H9 (cell line): Measurements from ENCODE around the gene FAM89B. TPM values are rescaled to one million over a fixed set of nuclear protein-coding genes. Genes with fewer than 3 reads are reported as not detected.
A peak's percentile ranks its signal among the peaks of the same experiment; 100 is the strongest.

Source experiments
- DNase-seq: peaks from one replicate; pipeline ENCODE4 v3.0.0-alpha.2; 2017
- H2AFZ ChIP-seq: one replicate; pipeline ENCODE4 v1.6.1; 2013; ENCODE audit warnings: mild to moderate bottlenecking, low read length, control low read depth, moderate library complexity
- H2AK5ac ChIP-seq: 2 replicates; pipeline ENCODE4 v1.6.1; 2013; ENCODE audit warnings: low read length, control low read depth, mixed read lengths; ENCODE audit not compliant: insufficient read length
- H2BK120ac ChIP-seq: one replicate; pipeline ENCODE4 v1.6.1; 2013; ENCODE audit warnings: low read depth, mild to moderate bottlenecking, low read length, control low read depth, inconsistent platforms; ENCODE audit not compliant: poor library complexity, severe bottlenecking
- H2BK12ac ChIP-seq: 2 replicates; pipeline ENCODE4 v1.6.1; 2013; ENCODE audit warnings: low read length, control low read depth, mixed read lengths, low read depth; ENCODE audit not compliant: insufficient read length
- H2BK15ac ChIP-seq: 2 replicates; pipeline ENCODE4 v1.6.1; 2013; ENCODE audit warnings: low read depth, low read length, control low read depth
- H2BK20ac ChIP-seq: one replicate; pipeline ENCODE4 v1.6.1; 2013; ENCODE audit warnings: low read depth, mild to moderate bottlenecking, low read length, control low read depth, inconsistent platforms; ENCODE audit not compliant: poor library complexity, severe bottlenecking
- H2BK5ac ChIP-seq: 2 replicates; pipeline ENCODE4 v1.6.1; 2013; ENCODE audit warnings: low read length, control low read depth, mixed read lengths; ENCODE audit not compliant: insufficient read length
- H3K14ac ChIP-seq: 2 replicates; pipeline ENCODE4 v1.6.1; 2013; ENCODE audit warnings: low read length, control low read depth; ENCODE audit not compliant: insufficient read depth
- H3K18ac ChIP-seq: 2 replicates; pipeline ENCODE4 v1.6.1; 2013; ENCODE audit warnings: low read depth, mild to moderate bottlenecking, mixed read lengths, low read length, control low read depth; ENCODE audit not compliant: insufficient read length
- H3K23ac ChIP-seq: 2 replicates; pipeline ENCODE4 v1.6.1; 2013; ENCODE audit warnings: low read length, control low read depth, mixed read lengths, low read depth; ENCODE audit not compliant: insufficient read length
- H3K23me2 ChIP-seq: 2 replicates; pipeline ENCODE4 v1.6.1; 2013; ENCODE audit warnings: low read depth, mild to moderate bottlenecking, mixed read lengths, low read length, control low read depth; ENCODE audit not compliant: insufficient read length, poor library complexity, severe bottlenecking
- H3K27ac ChIP-seq: 2 replicates; pipeline ENCODE4 v1.5.1; 2013; ENCODE audit warnings: low read length, control low read depth, mixed read lengths, low read depth; ENCODE audit not compliant: insufficient read length
- H3K27me3 ChIP-seq: 2 replicates; pipeline ENCODE4 v1.6.1; 2013; ENCODE audit warnings: low read length, control low read depth, inconsistent platforms; ENCODE audit not compliant: insufficient read depth
- H3K4ac ChIP-seq: 2 replicates; pipeline ENCODE4 v1.6.1; 2013; ENCODE audit warnings: low read depth, mild to moderate bottlenecking, control low read depth, inconsistent platforms, low read length, moderate library complexity
- H3K4me1 ChIP-seq: 2 replicates; pipeline ENCODE4 v1.6.1; 2013; ENCODE audit warnings: low read length, control low read depth, inconsistent platforms; ENCODE audit not compliant: insufficient read depth
- H3K4me2 ChIP-seq: 2 replicates; pipeline ENCODE4 v1.6.1; 2013; ENCODE audit warnings: low read length, control low read depth, mixed read lengths; ENCODE audit not compliant: insufficient read length, insufficient read depth
- H3K56ac ChIP-seq: 2 replicates; pipeline ENCODE4 v1.6.1; 2013; ENCODE audit warnings: low read depth, mild to moderate bottlenecking, mixed read lengths, low read length, control low read depth; ENCODE audit not compliant: insufficient read length
- H3K79me1 ChIP-seq: 2 replicates; pipeline ENCODE4 v1.6.1; 2013; ENCODE audit warnings: low read depth, mild to moderate bottlenecking, moderate library complexity, low read length, control low read depth, inconsistent platforms; ENCODE audit not compliant: insufficient read depth, poor library complexity, severe bottlenecking
- H3K79me2 ChIP-seq: 2 replicates; pipeline ENCODE4 v1.6.1; 2013; ENCODE audit warnings: low read length, control low read depth, inconsistent platforms; ENCODE audit not compliant: insufficient read depth
- H3K9ac ChIP-seq: 2 replicates; pipeline ENCODE4 v1.6.1; 2013; ENCODE audit warnings: low read length, control low read depth, mixed read lengths; ENCODE audit not compliant: insufficient read length; ENCODE audit errors: extremely low read depth
- H3K9me3 ChIP-seq: one replicate; pipeline ENCODE4 v1.6.1; 2013; ENCODE audit warnings: low read depth, low read length, inconsistent platforms; ENCODE audit not compliant: control insufficient read depth
- H3T11ph ChIP-seq: one replicate; pipeline ENCODE4 v1.6.1; 2013; ENCODE audit warnings: mild to moderate bottlenecking, low read length, control low read depth, inconsistent platforms
- H4K20me1 ChIP-seq: one replicate; pipeline ENCODE4 v1.6.1; 2013; ENCODE audit not compliant: control insufficient read depth, insufficient read length, insufficient read depth
- H4K5ac ChIP-seq: 2 replicates; pipeline ENCODE4 v1.6.1; 2013; ENCODE audit warnings: low read depth, mild to moderate bottlenecking, mixed read lengths, low read length, control low read depth; ENCODE audit not compliant: insufficient read length
- H4K8ac ChIP-seq: replicated peaks from 2 replicates; pipeline ENCODE4 v1.6.1; 2013; ENCODE audit warnings: low read length, control low read depth, mixed read lengths, low read depth; ENCODE audit not compliant: insufficient read length
- H4K91ac ChIP-seq: 2 replicates; pipeline ENCODE4 v1.6.1; 2013; ENCODE audit warnings: low read depth, mild to moderate bottlenecking, moderate library complexity, mixed read lengths, low read length, control low read depth; ENCODE audit not compliant: insufficient read length
- H3K27ac Mint-ChIP-seq, 3 experiments: 2 replicates in 2 of 3; 3 replicates in 1 of 3; pipeline ENCODE4 v1.8.0; 2020 to 2021; ENCODE audit warnings: mixed read lengths in 3 of 3, mild to moderate bottlenecking in 1 of 3, moderate library complexity in 1 of 3
- H3K27me3 Mint-ChIP-seq: 2 replicates; pipeline ENCODE4 v1.8.0; 2021; ENCODE audit warnings: low read depth, mild to moderate bottlenecking, moderate library complexity, mixed read lengths
- H3K36me3 Mint-ChIP-seq, 3 experiments: 2 replicates in 2 of 3; 3 replicates in 1 of 3; pipeline ENCODE4 v1.8.0; 2020 to 2021; ENCODE audit warnings: low read depth in 3 of 3, mixed read lengths in 3 of 3; ENCODE audit not compliant: insufficient read depth in 1 of 3
- H3K4me1 Mint-ChIP-seq, 2 experiments: 2 replicates each; pipeline ENCODE4 v1.8.0; 2020; ENCODE audit warnings: mixed read lengths in 2 of 2
- H3K4me3 Mint-ChIP-seq, 2 experiments: 2 replicates in 1 of 2; 3 replicates in 1 of 2; pipeline ENCODE4 v1.8.0; 2020 to 2021; ENCODE audit warnings: mild to moderate bottlenecking in 2 of 2, mixed read lengths in 2 of 2, moderate library complexity in 1 of 2
- H3K9me3 Mint-ChIP-seq, 2 experiments: 2 replicates in 1 of 2; 3 replicates in 1 of 2; pipeline ENCODE4 v1.8.0; 2020; ENCODE audit warnings: mild to moderate bottlenecking in 2 of 2, mixed read lengths in 2 of 2, moderate library complexity in 1 of 2
- CTCF ChIP-seq: fragments of 200-600 bp; sonication (generic); conservative IDR thresholded peaks from 3 replicates; pipeline ENCODE4 v1.8.0; 2021; ENCODE audit warnings: antibody characterized with exemption, mild to moderate bottlenecking
- WGBS: extraction: QIAGEN DNeasy Blood & Tissue Kit; methylation state at CpG from one replicate; pipeline ENCODE4 v1.1.7; 2013; ENCODE audit warnings: missing lambda C conversion rate, low lambda C conversion rate, mixed read lengths; ENCODE audit not compliant: insufficient read length; ENCODE audit errors: extremely low coverage; 5-methylcytosine and 5-hydroxymethylcytosine counted together
- total RNA-seq: library from RNA; stranded (reverse); gene quantifications from 2 replicates; pipeline ENCODE4 v1.2.1, GENCODE V29; 2021

FAM89B gene
- total RNA-seq, 1 experiment from 2014 or later = 21.7 TPM

- H3K9me3 Mint-ChIP-seq = no peaks in the 10 kb centered on the region; a peak in 1 of 5 replicates
- Histone ChIP-seq H4K8ac (no peak overlapping the region), H3K27me3 (no peaks in the 10 kb centered on the region), H3K23ac (no peak overlapping the region), H3K9me3 (no peaks in the 10 kb centered on the region), H3K14ac (no peak overlapping the region), H2AK5ac (no peak overlapping the region), H3K4ac (no peak overlapping the region), H2BK15ac (no peak overlapping the region), H3K56ac (no peak overlapping the region), H3K4me2 (no peak overlapping the region), H3K23me2 (peaks cover 13% of the 10 kb centered on the region), H3K79me1 (no peaks in the 10 kb centered on the region), H2BK20ac (no peak overlapping the region), H3K4me1 (no peaks in the 10 kb centered on the region), H4K91ac (no peak overlapping the region), H2BK120ac (no peak overlapping the region), H3K79me2 (no peaks in the 10 kb centered on the region), H2BK12ac (no peak overlapping the region), H4K5ac (no peak overlapping the region), H3K27ac (no peak overlapping the region), H3T11ph (no peak overlapping the region), H4K20me1 (peaks cover 2% of the 10 kb centered on the region), H3K18ac (no peak overlapping the region), H3K9ac (no peak overlapping the region), H2BK5ac (no peak overlapping the region), H2AFZ (no peak overlapping the region)
- WGBS = no CpG with 5 or more reads among the region's 2 CpGs
- TF ChIP-seq CTCF = no peak
- peaks cover 24% of the 10 kb centered on the region for H3K27me3 Mint-ChIP-seq
- no peak for DNase-seq
- H3K4me3 Mint-ChIP-seq = no peak overlapping the region
- peak overlapping the region in 1 of 3 experiments; percentile 85; a peak in 1 of 7 replicates for H3K27ac Mint-ChIP-seq
- peaks cover 2 to 9% of the 10 kb centered on the region in 2 experiments; a peak in 3 of 4 replicates for H3K4me1 Mint-ChIP-seq
- H3K36me3 Mint-ChIP-seq = peaks cover 3 to 40% (median 33%) of the 10 kb centered on the region in 3 experiments
Observed at GRCh38 chr11:65537296-65537597, 35.1 kb upstream of the FAM89B start.
